Prostate gland (tissue), 2 donors: ENCODE results near the gene CRK.

Source experiments
- POLR2A ChIP-seq: fragments of 450-650 bp; IDR thresholded peaks from one replicate; pipeline ENCODE4 v1.6.1; 2016; ENCODE audit warnings: antibody characterized with exemption, mild to moderate bottlenecking
- POLR2AphosphoS5 ChIP-seq: sonication (generic); formaldehyde crosslinking; IDR thresholded peaks from one replicate; pipeline ENCODE4 v1.6.1; 2017; ENCODE audit warnings: antibody characterized with exemption
- TF ChIP-seq, protein P1 (sequence below), 4 experiments: fragments of 200-600 bp in 2 of 4; fragments of 450-650 bp in 2 of 4; sonication (generic) in 2 of 4; IDR thresholded peaks; 1 replicate in 3 of 4; 2 replicates in 1 of 4; pipeline ENCODE4 v1.5.1; 2016 to 2019; ENCODE audit warnings: antibody characterized with exemption in 4 of 4, mild to moderate bottlenecking in 2 of 4, moderate library complexity in 2 of 4

GRCh38 chr17:1454541-1454940 lies 1.5 kb downstream of the CRK start:
- TF ChIP-seq POLR2AphosphoS5 (no peak), POLR2A (no peak)
- TF ChIP-seq, protein P1, sequence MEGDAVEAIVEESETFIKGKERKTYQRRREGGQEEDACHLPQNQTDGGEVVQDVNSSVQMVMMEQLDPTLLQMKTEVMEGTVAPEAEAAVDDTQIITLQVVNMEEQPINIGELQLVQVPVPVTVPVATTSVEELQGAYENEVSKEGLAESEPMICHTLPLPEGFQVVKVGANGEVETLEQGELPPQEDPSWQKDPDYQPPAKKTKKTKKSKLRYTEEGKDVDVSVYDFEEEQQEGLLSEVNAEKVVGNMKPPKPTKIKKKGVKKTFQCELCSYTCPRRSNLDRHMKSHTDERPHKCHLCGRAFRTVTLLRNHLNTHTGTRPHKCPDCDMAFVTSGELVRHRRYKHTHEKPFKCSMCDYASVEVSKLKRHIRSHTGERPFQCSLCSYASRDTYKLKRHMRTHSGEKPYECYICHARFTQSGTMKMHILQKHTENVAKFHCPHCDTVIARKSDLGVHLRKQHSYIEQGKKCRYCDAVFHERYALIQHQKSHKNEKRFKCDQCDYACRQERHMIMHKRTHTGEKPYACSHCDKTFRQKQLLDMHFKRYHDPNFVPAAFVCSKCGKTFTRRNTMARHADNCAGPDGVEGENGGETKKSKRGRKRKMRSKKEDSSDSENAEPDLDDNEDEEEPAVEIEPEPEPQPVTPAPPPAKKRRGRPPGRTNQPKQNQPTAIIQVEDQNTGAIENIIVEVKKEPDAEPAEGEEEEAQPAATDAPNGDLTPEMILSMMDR (IDR thresholded peaks at IDR 0.05) = no peak
